ENCODE results near the gene KCNMB2.

- no peak for TF ChIP-seq EZH2 (IDR thresholded peaks at IDR 0.05; ENCODE audit: borderline replicate concordance)
- no peak for TF ChIP-seq CTCF (IDR thresholded peaks at IDR 0.05; ENCODE audit: poor library complexity)
Measured at GRCh38 chr3:178741020-178741419, 204.8 kb downstream of the KCNMB2 start.

All from hepatocyte (in vitro differentiated cells).